Stimulated activated CD4-positive, alpha-beta T cell treated with anti-CD3 and anti-CD28 coated beads, Interleukin-15, amount 100 ng/mL, for 48 hours (primary cell): Measurements from ENCODE around the gene CCDC28A.
A peak's percentile ranks its signal among the peaks of the same experiment; 100 is the strongest.
"Not testable (repeated sequence)": the region's sequence is repeated elsewhere in the genome, so short reads cannot be mapped to it uniquely, and the experiment has no call there.

Experiments used
- DNase-seq, 2 donors: peaks; one replicate each; pipeline ENCODE4 v3.0.0-alpha.2; 2020; ENCODE audit warnings: low read depth in 2 of 2

The CCDC28A gene

GRCh38 chr6:138773177-138774091, at the start of gene CCDC28A:
Gene CCDC28A, plus strand, starts transcription at chr6:138773769. Its CDS starts 2,352 bp downstream, at chr6:138776121.
- DNase-seq = peak; percentile 85 to 87

GRCh38 chr6:138724015-138724414, 49.6 kb upstream of the CCDC28A start:
- DNase-seq = no peak

- DNase-seq = no peak
Observed at GRCh38 chr6:138726066-138726756, 47.4 kb upstream of the CCDC28A start.

GRCh38 chr6:138726757-138727097, 46.8 kb upstream of the CCDC28A start:
- DNase-seq = no peak

GRCh38 chr6:138727182-138727581, 46.4 kb upstream of the CCDC28A start:
- DNase-seq = no peak

- DNase-seq = no peak
Observed at GRCh38 chr6:138728662-138729061, 44.9 kb upstream of the CCDC28A start.

GRCh38 chr6:138730037-138730436, 43.5 kb upstream of the CCDC28A start:
- DNase-seq = not testable (repeated sequence)

GRCh38 chr6:138734585-138734984, 39.0 kb upstream of the CCDC28A start:
- no peak for DNase-seq

- no peak for DNase-seq
Observed at GRCh38 chr6:138736640-138737039, 36.9 kb upstream of the CCDC28A start.

- no peak for DNase-seq
Observed at GRCh38 chr6:138752017-138752416, 21.6 kb upstream of the CCDC28A start.

- no peak for DNase-seq
Observed at GRCh38 chr6:138757136-138757535, 16.4 kb upstream of the CCDC28A start.

GRCh38 chr6:138765896-138766655, 7.5 kb upstream of the CCDC28A start:
- no peak for DNase-seq

GRCh38 chr6:138769102-138769676, 4.4 kb upstream of the CCDC28A start:
- DNase-seq = no peak

- DNase-seq = no peak
Observed at GRCh38 chr6:138772596-138773176, 883 bp upstream of the CCDC28A start.

GRCh38 chr6:138774370-138774769, 801 bp downstream of the CCDC28A start:
- no peak for DNase-seq

- DNase-seq = no peak
Observed at GRCh38 chr6:138776659-138777058, 3.1 kb downstream of the CCDC28A start.

- DNase-seq = no peak
Observed at GRCh38 chr6:138778331-138778730, 4.8 kb downstream of the CCDC28A start.

GRCh38 chr6:138782243-138782642, 8.7 kb downstream of the CCDC28A start:
- no peak for DNase-seq

- no peak for DNase-seq
Observed at GRCh38 chr6:138785079-138785478, 11.5 kb downstream of the CCDC28A start.

- DNase-seq = no peak
Observed at GRCh38 chr6:138785980-138786379, 12.4 kb downstream of the CCDC28A start.

GRCh38 chr6:138787138-138787537, 13.6 kb downstream of the CCDC28A start:
- no peak for DNase-seq
